ENCODE data around the gene MYO18A. TPM values are rescaled to one million over a fixed set of nuclear protein-coding genes. Genes with fewer than 3 reads are reported as not detected.
"Not testable (repeated sequence)": the region's sequence is repeated elsewhere in the genome, so short reads cannot be mapped to it uniquely, and the experiment has no call there.

MYO18A gene
- total and polyA plus RNA-seq, 12 donors = 61.4 to 442 (median 327) TPM

GRCh38 chr17:29091606-29092289 lies 88.5 kb downstream of the MYO18A start:
- ATAC-seq (peak in 5 of 8 donors; percentile 27 to 45 (median 44)), DNase-seq (no peak)
- WGBS, 2 donors = 58 to 69% methylated on average over 13 of the region's 13 CpGs
- H3K9me3 ChIP-seq = no peaks in the 10 kb centered on the region
- no peak for TF ChIP-seq CTCF (IDR thresholded peaks at IDR 0.05)
- no peak overlapping the region for H3K27ac ChIP-seq
- H3K36me3 ChIP-seq = peaks cover 8 to 100% (median 94%) of the 10 kb centered on the region in 9 donors
- peaks cover 0 to 15% (median 0%) of the 10 kb centered on the region in 9 donors for H3K4me1 ChIP-seq
- H3K27me3 ChIP-seq = no peaks in the 10 kb centered on the region
- intact Hi-C loops (cut with DNase I) = loop anchor here in 1 of 10 donors (1.0 kb wide), 1 partner anchor 10 kb away; no protein-coding TSS in a partner anchor
- H3K4me3 ChIP-seq = no peak overlapping the region

- no peak for ATAC-seq
- Histone ChIP-seq H3K36me3 (peaks cover 8 to 100% (median 93%) of the 10 kb centered on the region in 9 donors), H3K4me3 (no peak overlapping the region), H3K9me3 (no peaks in the 10 kb centered on the region), H3K4me1 (peaks cover 0 to 15% (median 0%) of the 10 kb centered on the region in 9 donors), H3K27me3 (no peaks in the 10 kb centered on the region), H3K27ac (no peak overlapping the region)
- intact Hi-C loops (cut with DNase I) = loop anchor here in 1 of 10 donors (1.0 kb wide), 1 partner anchor 10 kb away; no protein-coding TSS in a partner anchor
- DNase-seq = no peak
- 72 to 78% methylated on average over 12 of the region's 12 CpGs for WGBS, 2 donors
- TF ChIP-seq CTCF (IDR thresholded peaks at IDR 0.05) = no peak
Measured at GRCh38 chr17:29090750-29091605, 89.2 kb downstream of the MYO18A start.

GRCh38 chr17:29090108-29090507 lies 90.1 kb downstream of the MYO18A start:
- TF ChIP-seq CTCF (IDR thresholded peaks at IDR 0.05) = no peak
- intact Hi-C loops (cut with DNase I) = no loop called here
- peaks cover 0 to 15% (median 0%) of the 10 kb centered on the region in 9 donors for H3K4me1 ChIP-seq
- H3K9me3 ChIP-seq = no peaks in the 10 kb centered on the region
- WGBS, 2 donors = 81 to 82% methylated on average over 4 of the region's 4 CpGs
- ATAC-seq = no peak
- peak overlapping the region in 3 of 10 donors; percentile 15 to 31 (median 25) for H3K27ac ChIP-seq
- H3K4me3 ChIP-seq = no peak overlapping the region
- peaks cover 8 to 100% (median 95%) of the 10 kb centered on the region in 9 donors for H3K36me3 ChIP-seq
- H3K27me3 ChIP-seq = no peaks in the 10 kb centered on the region
- no peak for DNase-seq

- H3K4me3 ChIP-seq = no peak overlapping the region
- peak in 4 of 8 donors; percentile 14 to 74 (median 50) for ATAC-seq
- TF ChIP-seq CTCF (IDR thresholded peaks at IDR 0.05) = no peak
- WGBS, 2 donors = 68 to 69% methylated on average over 20 of the region's 20 CpGs
- peaks cover 0 to 15% (median 0%) of the 10 kb centered on the region in 9 donors for H3K4me1 ChIP-seq
- peak overlapping the region in 2 of 10 donors; percentile 15 to 31 for H3K27ac ChIP-seq
- intact Hi-C loops (cut with DNase I) = no loop called here
- H3K27me3 ChIP-seq = no peaks in the 10 kb centered on the region
- no peaks in the 10 kb centered on the region for H3K9me3 ChIP-seq
- peaks cover 8 to 100% (median 94%) of the 10 kb centered on the region in 9 donors for H3K36me3 ChIP-seq
- DNase-seq = no peak
Measured at GRCh38 chr17:29089601-29090044, 90.6 kb downstream of the MYO18A start.

- intact Hi-C loops (cut with DNase I); H3K9me3 ChIP-seq; DNase-seq; H3K4me3 ChIP-seq; ATAC-seq; H3K27ac ChIP-seq; H3K27me3 ChIP-seq: not testable (repeated sequence)
- peaks cover 8 to 100% (median 94%) of the 10 kb centered on the region in 9 donors for H3K36me3 ChIP-seq
- 96 to 98% methylated on average over 3 of the region's 3 CpGs for WGBS, 2 donors
- H3K4me1 ChIP-seq = peaks cover 0 to 15% (median 0%) of the 10 kb centered on the region in 9 donors
Measured at GRCh38 chr17:29088782-29089181, 91.4 kb downstream of the MYO18A start.

Data from heart right ventricle (tissue), 16 donors.